Mucosa of rectum (tissue), 2 donors: ENCODE measurements around the gene SOX6.
"Not testable (repeated sequence)": the region's sequence is repeated elsewhere in the genome, so short reads cannot be mapped to it uniquely, and the experiment has no call there.

ENCODE experiments used
- H3K27ac ChIP-seq, 2 donors: one replicate each; pipeline ENCODE4 v1.7.0; 2013; ENCODE audit warnings: inconsistent platforms in 2 of 2, low read depth in 2 of 2, low read length in 2 of 2
- H3K27me3 ChIP-seq, 2 donors: one replicate each; pipeline ENCODE4 v1.7.0; 2013; ENCODE audit warnings: low read length in 2 of 2; ENCODE audit not compliant: control insufficient read depth in 2 of 2, insufficient read depth in 2 of 2
- H3K36me3 ChIP-seq, 2 donors: one replicate each; pipeline ENCODE4 v1.7.0; 2013; ENCODE audit warnings: low read length in 2 of 2; ENCODE audit not compliant: control insufficient read depth in 2 of 2, insufficient read depth in 2 of 2
- H3K4me1 ChIP-seq, 2 donors: one replicate each; pipeline ENCODE4 v1.7.0; 2013; ENCODE audit warnings: low read length in 2 of 2, mild to moderate bottlenecking in 1 of 2; ENCODE audit not compliant: control insufficient read depth in 2 of 2, insufficient read depth in 2 of 2
- H3K4me3 ChIP-seq, 2 donors: one replicate each; pipeline ENCODE4 v1.7.0; 2013; ENCODE audit warnings: low read length in 2 of 2
- H3K9ac ChIP-seq, 2 donors: one replicate each; pipeline ENCODE4 v1.7.0; 2013; ENCODE audit warnings: low read length in 2 of 2, low read depth in 1 of 2, mild to moderate bottlenecking in 1 of 2
- H3K9me3 ChIP-seq, 2 donors: one replicate each; pipeline ENCODE4 v1.7.0; 2013; ENCODE audit warnings: low read length in 2 of 2; ENCODE audit not compliant: control insufficient read depth in 2 of 2
- donor health status: healthy.
- donor health status: Normal muscosa, but diverticular disease.

Gene SOX6

DNA sequence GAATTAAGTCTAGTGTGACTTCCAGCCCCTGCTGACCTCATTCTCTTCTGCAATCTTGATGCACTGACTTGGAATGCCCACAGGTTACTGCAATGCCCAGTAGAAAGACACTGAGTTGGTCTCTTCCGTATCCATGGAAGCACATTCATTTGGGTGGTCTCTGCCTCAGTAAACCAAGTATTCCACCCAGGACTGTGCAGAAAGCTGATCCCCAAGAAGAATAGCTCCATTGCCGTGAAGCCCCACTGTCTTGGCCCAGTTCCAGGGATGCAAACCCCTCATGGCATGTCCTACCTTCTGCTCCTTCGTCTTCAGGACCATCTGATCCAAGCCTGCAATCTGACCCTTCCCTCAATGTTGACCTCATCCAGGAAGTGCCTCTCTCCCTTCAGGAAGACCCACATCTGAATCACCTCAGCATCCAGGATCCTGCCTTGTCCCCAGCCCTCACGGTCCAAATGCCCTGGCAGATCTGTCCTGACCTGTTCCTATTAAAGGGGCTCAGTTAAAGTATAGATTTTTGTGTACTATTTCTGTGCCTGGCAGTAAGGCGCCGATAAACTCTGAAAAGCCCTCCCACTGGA is 425.8 kb downstream of the SOX6 start:
- Histone ChIP-seq H3K4me1 (peaks cover 2 to 13% of the 10 kb centered on the region in 2 donors), H3K27me3 (no peaks in the 10 kb centered on the region), H3K27ac (no peak overlapping the region), H3K36me3 (no peaks in the 10 kb centered on the region), H3K9me3 (no peaks in the 10 kb centered on the region), H3K4me3 (no peak overlapping the region), H3K9ac (no peak overlapping the region)

DNA sequence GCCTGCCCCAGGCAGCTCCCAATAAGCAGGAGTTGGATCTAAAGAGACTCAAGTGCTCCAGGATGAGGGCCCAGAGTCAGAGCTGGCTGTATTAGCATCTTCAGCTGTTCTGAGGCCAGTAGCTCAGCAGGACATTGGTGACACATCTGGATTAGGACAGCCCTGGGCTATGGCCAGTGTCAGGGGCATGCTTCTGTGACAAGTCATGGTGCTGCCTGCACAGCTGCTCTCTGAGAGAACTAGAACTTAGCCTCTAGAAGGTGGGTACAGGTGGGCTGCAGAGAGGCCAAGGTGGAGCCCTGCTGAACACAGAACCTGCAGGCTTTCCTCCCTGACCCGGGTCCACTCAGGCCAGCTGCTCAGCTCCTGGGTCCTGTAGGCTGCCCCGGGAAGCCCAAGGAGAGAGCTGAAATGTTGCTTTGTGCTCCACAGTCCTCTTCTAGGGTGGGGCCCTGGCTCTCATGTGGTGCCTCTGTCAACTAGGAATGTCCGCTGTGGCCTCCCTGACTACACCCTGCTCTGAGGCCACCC is 426.9 kb downstream of the SOX6 start:
- no peak overlapping the region for H3K27ac ChIP-seq
- H3K9ac ChIP-seq = no peak overlapping the region
- H3K36me3 ChIP-seq = no peaks in the 10 kb centered on the region
- H3K4me3 ChIP-seq = no peak overlapping the region
- H3K4me1 ChIP-seq = peaks cover 2 to 9% of the 10 kb centered on the region in 2 donors
- H3K9me3 ChIP-seq = no peaks in the 10 kb centered on the region
- H3K27me3 ChIP-seq = no peaks in the 10 kb centered on the region

DNA sequence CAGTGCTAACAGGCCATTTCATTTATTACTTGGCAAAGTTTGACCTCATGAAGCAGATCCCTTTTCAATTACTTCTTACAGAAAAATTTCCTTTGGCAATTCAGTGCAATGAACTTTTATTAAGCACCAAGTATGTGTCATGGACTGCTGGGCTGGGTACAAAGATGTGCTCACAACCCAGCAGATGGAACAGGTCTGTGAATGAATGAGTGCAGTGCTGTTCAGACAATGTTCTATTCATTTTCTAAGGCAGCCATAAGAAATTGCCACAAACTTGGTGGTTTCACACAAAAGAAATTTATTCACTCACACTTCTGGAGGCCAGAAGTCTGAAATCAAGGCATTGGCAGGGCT is 428.5 kb downstream of the SOX6 start:
- Histone ChIP-seq H3K4me3 (no peak overlapping the region), H3K9ac (no peak overlapping the region), H3K27me3 (no peaks in the 10 kb centered on the region), H3K27ac (no peak overlapping the region), H3K9me3 (no peaks in the 10 kb centered on the region), H3K4me1 (no peaks in the 10 kb centered on the region), H3K36me3 (no peaks in the 10 kb centered on the region)

DNA sequence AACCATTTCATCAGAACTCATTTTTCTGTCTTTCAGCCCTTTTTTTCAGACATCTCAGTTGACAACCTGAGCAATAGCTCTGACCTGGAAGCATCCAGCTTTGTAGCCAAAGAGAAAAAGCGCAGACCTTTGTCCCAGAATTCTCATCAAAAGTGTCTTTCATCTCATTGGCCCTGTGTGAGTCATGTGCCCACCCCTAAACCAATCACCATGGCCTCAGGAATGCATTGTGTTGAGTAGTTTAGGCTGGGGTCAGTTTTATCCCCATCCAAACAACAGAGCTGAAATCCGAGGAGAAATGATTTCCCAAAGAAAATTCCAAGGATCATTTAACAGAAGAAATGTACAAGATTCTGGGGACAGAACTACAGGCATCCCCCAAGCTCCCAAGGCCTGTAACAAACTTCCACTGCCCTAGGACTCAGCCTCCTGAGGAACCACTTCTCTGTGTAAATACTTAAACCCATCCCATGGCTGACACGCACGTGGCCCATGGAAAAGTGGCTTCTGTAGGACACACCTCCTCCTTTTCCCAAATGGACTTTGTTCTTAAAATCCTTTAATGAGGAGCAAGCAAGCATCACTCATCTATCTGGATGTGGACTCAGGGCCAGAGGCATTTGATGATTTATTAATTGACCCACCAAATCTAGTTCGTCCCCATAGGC is 429.0 kb downstream of the SOX6 start:
- no peak overlapping the region for H3K9ac ChIP-seq
- no peaks in the 10 kb centered on the region for H3K27me3 ChIP-seq
- no peaks in the 10 kb centered on the region for H3K36me3 ChIP-seq
- H3K9me3 ChIP-seq = no peaks in the 10 kb centered on the region
- no peak overlapping the region for H3K27ac ChIP-seq
- H3K4me1 ChIP-seq = no peaks in the 10 kb centered on the region
- H3K4me3 ChIP-seq = no peak overlapping the region

DNA sequence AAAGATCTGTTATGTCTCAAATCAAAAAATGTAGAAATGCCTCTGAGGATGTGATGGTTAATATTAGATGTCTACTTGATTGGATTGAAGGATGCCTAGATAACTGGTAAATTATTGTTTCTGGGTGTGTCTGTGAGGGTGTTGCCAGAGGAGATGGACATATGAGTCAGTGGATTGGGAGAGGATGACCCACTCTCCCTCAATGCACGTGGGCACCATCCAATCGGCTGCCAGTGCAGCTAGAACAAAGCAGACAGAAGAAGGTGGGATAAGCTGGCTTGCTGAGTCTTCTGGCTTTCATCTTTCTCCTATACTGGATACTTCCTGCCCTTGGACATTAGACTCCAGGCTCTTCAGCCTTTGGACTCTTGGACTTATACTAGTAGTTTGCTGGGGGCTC is 430.3 kb downstream of the SOX6 start:
- H3K9me3 ChIP-seq = no peaks in the 10 kb centered on the region
- no peaks in the 10 kb centered on the region for H3K27me3 ChIP-seq
- no peak overlapping the region for H3K9ac ChIP-seq
- no peak overlapping the region for H3K27ac ChIP-seq
- H3K36me3 ChIP-seq = no peaks in the 10 kb centered on the region
- no peaks in the 10 kb centered on the region for H3K4me1 ChIP-seq
- no peak overlapping the region for H3K4me3 ChIP-seq

DNA sequence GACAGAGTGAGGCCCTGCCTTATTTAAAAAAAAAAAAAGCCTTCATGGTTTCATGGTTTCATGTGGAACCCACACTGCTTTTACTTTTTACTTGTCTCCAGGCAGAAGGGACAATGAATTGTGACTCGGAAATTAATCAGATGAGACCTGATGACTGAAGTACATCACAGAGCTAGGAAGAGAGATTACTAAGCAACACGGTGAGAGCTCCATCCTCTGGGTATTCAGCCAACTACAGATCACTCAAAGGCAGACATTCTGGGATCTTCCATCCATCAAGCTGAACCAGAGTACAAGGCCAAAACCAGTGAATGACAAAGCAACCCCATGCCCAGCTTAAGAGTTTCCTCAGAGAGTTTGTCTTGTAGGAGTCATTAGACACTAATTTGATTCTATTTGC is 433.2 kb downstream of the SOX6 start:
- Histone ChIP-seq H3K36me3 (no peaks in the 10 kb centered on the region), H3K4me1 (no peaks in the 10 kb centered on the region), H3K27ac (no peak overlapping the region), H3K4me3 (no peak overlapping the region), H3K9me3 (no peaks in the 10 kb centered on the region), H3K27me3 (no peaks in the 10 kb centered on the region), H3K9ac (no peak overlapping the region)

DNA sequence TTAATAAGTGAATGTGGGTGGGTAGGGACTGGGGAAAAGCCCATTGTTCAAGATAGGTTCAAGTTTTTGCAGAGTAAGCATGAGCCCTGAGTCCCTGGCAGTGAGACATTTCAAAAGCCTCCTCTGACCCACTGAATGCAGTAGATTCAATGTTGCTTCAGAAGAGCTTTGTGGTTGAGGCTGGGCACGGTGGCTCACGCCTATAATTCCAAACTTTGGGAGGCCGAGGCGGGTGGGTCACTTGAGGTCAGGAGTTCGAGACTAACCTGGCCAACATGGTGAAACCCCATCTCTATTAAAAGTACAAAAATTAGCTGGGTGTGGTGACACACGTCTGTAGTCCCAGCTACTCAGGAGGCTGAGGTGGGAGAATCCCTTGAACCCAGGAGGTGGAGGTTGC is 433.6 kb downstream of the SOX6 start:
- not testable (repeated sequence) for H3K27ac ChIP-seq, H3K27me3 ChIP-seq, H3K4me1 ChIP-seq, H3K36me3 ChIP-seq, H3K9me3 ChIP-seq, H3K4me3 ChIP-seq, H3K9ac ChIP-seq

DNA sequence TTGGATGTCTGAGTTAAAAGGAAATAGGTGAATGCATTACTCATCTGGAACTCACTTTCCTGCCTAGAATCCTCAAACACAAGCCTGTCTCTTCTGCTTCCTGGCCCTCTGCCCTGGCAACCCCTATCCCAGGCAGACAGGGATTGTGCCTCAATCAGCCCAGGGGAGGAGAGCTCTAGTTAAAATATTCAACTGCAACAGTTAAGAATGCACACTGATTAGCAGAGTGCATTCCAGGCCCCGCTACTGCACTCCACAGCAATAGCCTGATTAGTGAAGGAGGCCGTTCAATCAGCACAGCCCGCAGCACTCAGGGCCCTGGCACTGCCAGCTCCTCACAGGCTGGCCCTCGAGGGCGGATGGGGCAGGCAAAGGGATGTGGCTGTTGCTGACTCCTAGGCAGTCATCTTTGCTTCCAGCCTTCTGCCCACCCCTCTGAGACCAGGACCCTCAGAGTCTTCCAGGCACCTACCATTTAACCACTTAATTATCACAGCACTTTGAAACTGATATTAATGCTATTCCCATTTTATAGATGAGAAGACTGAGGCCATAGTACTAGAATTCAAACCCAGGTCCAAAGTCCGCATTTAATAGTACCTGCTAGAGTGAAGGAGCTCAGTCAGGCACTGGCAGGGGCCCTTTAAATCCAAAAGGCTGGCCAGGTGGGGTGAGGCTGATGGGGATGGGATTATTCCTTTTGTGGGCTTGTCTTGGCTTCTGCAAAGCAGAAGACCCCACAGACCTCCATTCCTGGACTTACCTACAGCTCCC is 435.3 kb downstream of the SOX6 start:
- Histone ChIP-seq H3K4me3 (no peak overlapping the region), H3K4me1 (no peaks in the 10 kb centered on the region), H3K36me3 (no peaks in the 10 kb centered on the region), H3K9me3 (peaks cover 0 to 5% of the 10 kb centered on the region in 2 donors), H3K9ac (no peak overlapping the region), H3K27ac (no peak overlapping the region), H3K27me3 (no peaks in the 10 kb centered on the region)

DNA sequence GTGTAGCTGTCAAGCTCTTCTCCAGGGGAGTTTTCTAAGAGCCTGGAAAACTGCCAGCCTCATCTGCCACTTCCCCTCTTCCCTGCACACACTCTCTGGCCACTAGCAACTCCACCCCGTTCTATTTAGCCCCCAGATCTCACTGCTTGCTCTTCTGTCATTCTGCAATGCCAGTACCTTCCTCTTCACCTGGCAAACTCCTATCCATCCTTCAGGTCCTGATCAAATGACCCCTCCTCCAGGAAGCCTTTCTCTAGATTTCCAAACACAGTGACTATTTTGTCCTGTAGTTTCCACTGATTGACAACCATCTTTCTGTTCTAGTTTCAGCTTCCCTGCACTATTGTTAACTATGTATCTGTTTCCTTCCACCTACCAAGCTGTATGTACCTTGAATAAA is 437.7 kb downstream of the SOX6 start:
- Histone ChIP-seq H3K4me1 (no peaks in the 10 kb centered on the region), H3K27me3 (no peaks in the 10 kb centered on the region), H3K4me3 (no peak overlapping the region), H3K9ac (no peak overlapping the region), H3K36me3 (no peaks in the 10 kb centered on the region), H3K27ac (no peak overlapping the region), H3K9me3 (peaks cover 0 to 5% of the 10 kb centered on the region in 2 donors)

DNA sequence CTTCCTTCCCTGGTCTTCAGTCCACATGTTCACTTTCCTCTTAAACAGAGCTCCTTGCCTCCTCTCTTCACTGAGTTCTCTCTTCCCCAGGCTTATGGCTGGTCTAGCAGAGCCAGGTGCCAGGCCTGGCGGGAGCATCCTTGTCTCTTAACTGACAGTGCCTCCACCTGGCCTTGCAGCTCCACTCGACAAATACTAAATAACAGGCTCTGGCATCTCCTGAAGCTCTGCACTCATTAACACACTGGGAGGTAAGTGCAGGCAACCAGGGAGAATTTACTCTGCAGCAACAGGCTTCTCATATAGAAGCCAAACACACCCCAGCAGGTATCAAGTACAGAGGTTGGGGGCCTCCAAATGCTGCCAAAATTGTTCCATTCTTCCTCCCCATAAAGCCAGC is 438.1 kb downstream of the SOX6 start:
- no peak overlapping the region for H3K4me3 ChIP-seq
- H3K9me3 ChIP-seq = peaks cover 0 to 5% of the 10 kb centered on the region in 2 donors
- no peak overlapping the region for H3K9ac ChIP-seq
- no peaks in the 10 kb centered on the region for H3K27me3 ChIP-seq
- no peaks in the 10 kb centered on the region for H3K4me1 ChIP-seq
- no peak overlapping the region for H3K27ac ChIP-seq
- H3K36me3 ChIP-seq = no peaks in the 10 kb centered on the region
